Fibroblast of skin of left biceps (primary cell): ENCODE measurements around the gene HRK.
A peak's percentile ranks its signal among the peaks of the same experiment; 100 is the strongest.

ENCODE experiments used
- DNase-seq, 2 experiments: peaks; one replicate each; pipeline ENCODE4 v3.0.0-alpha.2; 2013; ENCODE audit warnings: low read depth in 2 of 2

The HRK gene

DNA sequence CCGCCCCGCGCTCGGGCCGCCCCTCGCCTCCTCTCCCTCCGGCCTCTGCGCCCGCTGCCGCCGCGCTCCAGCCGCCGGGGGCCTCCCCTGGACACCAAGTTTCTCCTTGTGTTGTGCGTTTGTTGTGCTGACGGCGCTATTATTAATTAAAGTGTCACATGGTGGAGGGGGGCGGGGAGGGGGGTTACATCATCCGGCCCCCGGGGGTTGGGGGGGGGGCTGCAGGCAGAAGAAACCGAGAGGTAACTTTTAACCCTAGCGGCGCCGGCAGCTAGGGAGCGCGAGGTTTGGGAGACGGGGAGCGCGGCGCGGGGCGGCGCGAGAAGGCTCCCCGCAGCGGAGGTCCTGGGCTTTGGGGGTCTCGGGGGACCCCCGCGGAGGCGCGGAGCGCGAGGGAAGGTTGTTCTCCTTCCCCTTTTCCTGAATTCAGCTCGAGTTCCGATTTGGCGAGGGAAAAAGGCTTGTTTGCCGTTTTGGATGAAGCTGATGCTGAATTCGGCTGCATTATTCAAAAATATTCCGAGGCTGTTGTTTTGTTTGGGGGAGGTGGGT, at the start of gene HRK:
HRK (minus strand) TSS at position 117 of the 552 bp plus-strand sequence. CDS start 134 bp downstream, outside the sequence.
- DNase-seq = no peak

GRCh38 chr12:116929885-116930284, 48.6 kb upstream of the HRK start:
- DNase-seq = no peak

DNA sequence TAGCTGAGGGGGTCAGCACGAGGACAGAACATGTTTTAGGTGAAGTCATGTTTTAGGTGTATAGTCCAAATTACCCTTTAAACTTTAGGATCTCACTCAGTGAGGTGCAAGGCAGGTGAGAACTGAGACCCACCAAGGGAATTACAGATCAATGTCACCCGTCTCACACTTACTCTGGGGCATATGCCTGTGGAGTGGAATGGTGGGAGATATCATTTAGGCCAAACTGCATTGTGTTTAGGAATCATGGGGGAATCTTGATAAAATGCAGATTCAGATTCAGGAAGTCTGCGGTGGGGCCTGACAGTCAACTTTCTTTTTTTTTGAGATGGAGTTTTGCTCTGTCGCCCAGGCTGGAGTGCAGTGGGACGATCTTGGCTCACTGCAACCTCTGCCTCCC, 47.3 kb upstream of the HRK start:
- DNase-seq = no peak

- no peak for DNase-seq
Measured at GRCh38 chr12:116927244-116927940, 46.2 kb upstream of the HRK start.

GRCh38 chr12:116926283-116927243, 45.3 kb upstream of the HRK start:
- DNase-seq = no peak

- DNase-seq = no peak
Measured at GRCh38 chr12:116924558-116925453, 43.6 kb upstream of the HRK start.

GRCh38 chr12:116922194-116922897, 41.1 kb upstream of the HRK start:
- DNase-seq = peak; percentile 32 to 44

DNA sequence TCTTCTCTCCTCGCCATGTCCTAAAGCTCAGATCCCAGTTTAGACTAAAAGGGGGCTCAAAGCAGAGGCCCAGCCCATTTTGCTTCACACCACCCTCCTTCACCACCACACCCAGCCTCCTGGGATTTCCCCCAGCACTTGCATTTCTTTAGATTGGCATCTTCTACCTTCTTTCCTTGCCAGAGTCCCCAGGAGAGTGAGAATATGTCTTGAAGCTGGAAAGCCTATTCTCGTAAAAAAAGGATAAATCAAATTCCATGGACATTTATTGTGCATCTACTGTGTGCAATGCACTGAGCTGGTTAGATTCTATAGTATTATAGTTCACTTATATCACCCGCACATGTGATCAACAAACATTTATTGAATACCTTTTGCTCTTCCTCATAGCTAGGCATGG, 39.7 kb upstream of the HRK start:
- DNase-seq = no peak

GRCh38 chr12:116919706-116920485, 38.7 kb upstream of the HRK start:
- DNase-seq = no peak

- no peak for DNase-seq
Measured at GRCh38 chr12:116919247-116919661, 38.0 kb upstream of the HRK start.

- no peak for DNase-seq
Measured at GRCh38 chr12:116918464-116918863, 37.2 kb upstream of the HRK start.

DNA sequence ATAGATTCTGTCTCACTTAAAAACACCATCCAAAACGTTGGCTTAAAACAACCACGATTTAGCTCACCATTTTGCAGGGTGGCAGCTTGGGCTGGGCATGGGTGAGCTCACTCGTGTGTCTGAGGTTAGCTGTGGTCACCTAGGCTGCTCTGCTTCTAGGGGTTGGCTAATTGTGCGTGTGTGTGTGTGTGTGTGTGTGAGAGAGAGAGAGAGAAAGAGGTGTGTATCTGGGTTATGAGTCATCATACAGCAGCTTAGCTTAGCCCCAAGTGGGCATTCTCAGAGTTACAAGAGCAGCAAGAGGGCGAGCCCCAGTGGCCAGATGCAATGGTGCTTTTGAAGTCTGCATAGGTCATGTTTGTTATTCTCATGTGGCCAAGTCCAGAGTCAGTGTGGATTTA, 35.5 kb upstream of the HRK start:
- no peak for DNase-seq

GRCh38 chr12:116916122-116916521, 34.9 kb upstream of the HRK start:
- DNase-seq = no peak

DNA sequence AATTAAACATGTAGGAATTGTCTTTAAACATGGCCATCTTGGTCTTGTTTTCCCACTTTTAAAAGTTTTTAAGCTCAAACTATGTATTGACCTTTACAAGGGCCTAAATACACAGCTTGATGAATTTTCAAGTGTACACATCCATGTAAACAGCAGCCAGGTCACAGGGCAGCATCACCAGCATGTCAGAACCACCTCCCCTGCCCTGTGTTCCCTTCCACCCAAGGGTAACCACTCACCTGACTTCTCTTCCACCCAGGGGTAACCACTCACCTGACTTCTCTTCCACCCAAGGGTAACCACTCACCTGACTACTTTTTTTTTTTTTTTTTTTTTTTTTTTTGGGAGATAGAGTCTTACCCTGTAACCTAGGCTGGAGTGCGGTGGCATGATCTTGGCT, 34.1 kb upstream of the HRK start:
- DNase-seq = no peak

DNA sequence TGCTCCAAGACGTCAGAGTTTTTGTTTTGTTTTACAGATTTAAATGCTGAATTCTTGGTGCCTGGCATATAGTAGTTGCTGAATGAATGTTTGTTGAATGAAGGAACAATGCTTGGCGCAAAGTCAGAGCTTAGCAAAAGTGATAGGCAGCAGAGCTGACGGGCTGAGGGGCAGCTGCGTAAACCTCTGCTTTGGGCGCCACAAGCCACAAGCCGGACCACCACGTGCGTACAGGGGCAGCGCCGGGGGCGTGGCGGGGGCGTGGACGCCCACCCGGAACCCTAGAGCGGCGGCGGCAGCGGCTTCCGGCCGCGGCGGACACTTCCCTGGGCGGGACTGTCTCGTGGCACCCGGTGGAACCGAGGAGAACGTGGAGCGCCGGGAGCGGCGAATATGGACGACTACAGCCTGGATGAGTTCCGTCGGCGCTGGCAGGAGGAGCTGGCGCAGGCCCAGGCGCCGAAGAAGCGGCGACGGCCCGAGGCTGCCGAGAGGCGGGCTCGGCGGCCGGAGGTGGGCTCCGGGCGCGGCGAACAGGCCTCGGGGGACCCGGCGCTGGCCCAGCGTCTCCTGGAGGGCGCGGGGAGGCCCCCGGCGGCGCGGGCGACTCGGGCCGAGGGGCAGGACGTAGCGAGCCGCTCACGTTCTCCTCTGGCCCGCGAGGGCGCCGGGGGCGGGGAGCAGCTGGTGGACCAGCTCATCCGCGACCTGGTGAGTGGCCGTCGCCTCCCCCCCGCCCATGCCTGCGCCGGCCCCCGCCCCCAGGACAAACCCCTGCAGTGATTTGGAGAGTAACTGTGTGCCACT, 29.6 kb upstream of the HRK start, which contains the start of gene FBXW8:
FBXW8 (plus strand) TSS at position 306 of the 807 bp plus-strand sequence; CDS start at position 394, 88 bp downstream.
- peak; percentile 40 to 53 for DNase-seq

DNA sequence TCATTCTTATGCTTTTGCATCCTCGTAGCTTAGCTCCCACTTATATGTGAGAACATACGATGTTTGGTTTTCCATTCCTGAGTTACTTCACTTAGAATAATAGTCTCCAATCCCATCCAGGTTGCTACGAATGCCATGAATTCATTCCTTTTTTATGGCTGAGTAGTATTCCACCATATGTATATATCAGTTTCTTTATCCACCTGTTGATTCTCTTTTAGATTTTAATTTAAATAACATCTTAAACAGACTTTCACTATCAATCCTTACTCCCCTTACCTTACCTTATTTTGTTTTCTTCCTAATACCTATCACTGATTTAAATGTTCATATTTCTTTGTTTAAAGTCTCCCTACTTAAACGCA, 29.0 kb upstream of the HRK start:
- DNase-seq = no peak

- no peak for DNase-seq
Measured at GRCh38 chr12:116906285-116906684, 25.0 kb upstream of the HRK start.

- no peak for DNase-seq
Measured at GRCh38 chr12:116903818-116904217, 22.6 kb upstream of the HRK start.

DNA sequence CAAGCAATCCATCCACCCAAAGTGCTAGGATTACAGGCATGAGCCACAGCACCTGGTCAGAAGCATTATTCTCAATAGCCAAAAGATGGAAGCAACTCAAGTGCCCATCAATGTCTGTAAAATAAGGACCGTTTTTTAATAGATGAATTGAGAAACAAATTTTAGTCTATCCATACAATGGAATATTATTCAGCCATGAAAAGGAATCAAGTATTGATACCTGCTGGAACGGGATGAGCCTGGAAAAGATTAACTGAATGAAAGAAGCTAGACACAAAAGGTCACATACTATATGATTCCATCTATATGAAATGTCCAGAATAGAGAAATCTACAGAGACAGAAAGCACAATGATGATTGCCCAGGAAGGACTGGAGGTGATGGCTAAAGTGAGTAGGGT, 20.4 kb upstream of the HRK start:
- DNase-seq = no peak
